ENCODE measurements around the gene OR6Y1.

Gene OR6Y1

GRCh38 chr1:158494796-158495195 is 59.4 kb downstream of the OR6Y1 start:
- no peak for DNase-seq

All from 8988T (cell line).